Uterus (tissue), 2 donors: ENCODE measurements around the gene ZSWIM6.

Source experiments
- POLR2A ChIP-seq, 2 donors: fragments of 450-650 bp; IDR thresholded peaks; one replicate each; pipeline ENCODE4 v1.6.1; 2016; ENCODE audit warnings: antibody characterized with exemption in 2 of 2, mild to moderate bottlenecking in 1 of 2, moderate library complexity in 1 of 2
- TF ChIP-seq, protein P1 (sequence below), 4 experiments: fragments of 200-600 bp in 2 of 4; fragments of 450-650 bp in 2 of 4; sonication (generic) in 2 of 4; IDR thresholded peaks; one replicate each; pipeline ENCODE4 v1.5.1; 2016 to 2019; ENCODE audit warnings: antibody characterized with exemption in 4 of 4, mild to moderate bottlenecking in 2 of 4, moderate library complexity in 1 of 4

DNA sequence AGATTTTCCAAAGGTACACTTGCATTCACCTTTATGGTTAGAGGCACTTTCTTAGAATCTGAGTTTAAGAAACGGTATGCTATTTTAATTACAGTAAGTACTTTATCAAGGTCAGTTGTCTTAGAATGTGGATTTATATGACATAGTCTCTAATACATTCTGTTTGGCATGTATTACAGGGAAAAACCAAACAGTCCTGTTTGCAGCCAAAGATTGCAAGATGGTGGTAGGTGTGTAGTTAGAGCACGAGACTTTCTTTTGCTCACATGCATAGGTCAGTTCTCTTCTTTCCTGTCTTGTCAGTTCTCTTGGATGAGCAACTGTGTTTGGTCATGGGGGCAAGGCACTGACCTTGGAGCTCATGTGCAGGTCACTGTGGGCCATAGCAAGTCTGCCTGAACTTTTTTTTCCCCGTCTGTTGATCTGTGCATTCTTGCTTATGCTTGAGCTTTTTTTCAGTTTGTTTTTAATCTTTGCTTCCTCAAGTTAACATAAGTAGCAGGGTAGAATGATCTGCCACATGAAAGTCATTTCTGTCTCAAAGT lies 20.6 kb downstream of the ZSWIM6 start:
- TF ChIP-seq, protein P1, sequence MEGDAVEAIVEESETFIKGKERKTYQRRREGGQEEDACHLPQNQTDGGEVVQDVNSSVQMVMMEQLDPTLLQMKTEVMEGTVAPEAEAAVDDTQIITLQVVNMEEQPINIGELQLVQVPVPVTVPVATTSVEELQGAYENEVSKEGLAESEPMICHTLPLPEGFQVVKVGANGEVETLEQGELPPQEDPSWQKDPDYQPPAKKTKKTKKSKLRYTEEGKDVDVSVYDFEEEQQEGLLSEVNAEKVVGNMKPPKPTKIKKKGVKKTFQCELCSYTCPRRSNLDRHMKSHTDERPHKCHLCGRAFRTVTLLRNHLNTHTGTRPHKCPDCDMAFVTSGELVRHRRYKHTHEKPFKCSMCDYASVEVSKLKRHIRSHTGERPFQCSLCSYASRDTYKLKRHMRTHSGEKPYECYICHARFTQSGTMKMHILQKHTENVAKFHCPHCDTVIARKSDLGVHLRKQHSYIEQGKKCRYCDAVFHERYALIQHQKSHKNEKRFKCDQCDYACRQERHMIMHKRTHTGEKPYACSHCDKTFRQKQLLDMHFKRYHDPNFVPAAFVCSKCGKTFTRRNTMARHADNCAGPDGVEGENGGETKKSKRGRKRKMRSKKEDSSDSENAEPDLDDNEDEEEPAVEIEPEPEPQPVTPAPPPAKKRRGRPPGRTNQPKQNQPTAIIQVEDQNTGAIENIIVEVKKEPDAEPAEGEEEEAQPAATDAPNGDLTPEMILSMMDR (IDR thresholded peaks at IDR 0.05) = no peak
- no peak for TF ChIP-seq POLR2A (IDR thresholded peaks at IDR 0.05)
